IPS DF 6.9 (cell line): ENCODE data around the gene PDE8A.

Source experiments
- DNase-seq: peaks from one replicate; pipeline ENCODE4 v3.0.0-alpha.2; 2013; ENCODE audit warnings: low read depth, low spot score
- H3K27ac ChIP-seq: one replicate; pipeline ENCODE4 v1.5.1; 2013; ENCODE audit warnings: low read length, control low read depth
- H3K27me3 ChIP-seq: 2 replicates; pipeline ENCODE4 v1.6.1; 2013; ENCODE audit warnings: mild to moderate bottlenecking, low read length; ENCODE audit not compliant: control insufficient read depth, insufficient read depth
- H3K36me3 ChIP-seq: 2 replicates; pipeline ENCODE4 v1.6.1; 2013; ENCODE audit warnings: low read length; ENCODE audit not compliant: control insufficient read depth, insufficient read depth
- H3K4me1 ChIP-seq: 2 replicates; pipeline ENCODE4 v1.6.1; 2013; ENCODE audit warnings: low read length; ENCODE audit not compliant: control insufficient read depth, insufficient read depth
- H3K4me3 ChIP-seq: 2 replicates; pipeline ENCODE4 v1.5.1; 2013; ENCODE audit warnings: mild to moderate bottlenecking, low read length
- H3K9me3 ChIP-seq: 2 replicates; pipeline ENCODE4 v1.6.1; 2013; ENCODE audit warnings: low read length, inconsistent platforms; ENCODE audit not compliant: control insufficient read depth, insufficient read depth
- WGBS: extraction: QIAGEN DNeasy Blood & Tissue Kit; methylation state at CpG from one replicate; pipeline ENCODE4 v1.1.7; 2013; ENCODE audit warnings: mixed read lengths, missing lambda C conversion rate; ENCODE audit not compliant: insufficient read length, insufficient coverage; 5-methylcytosine and 5-hydroxymethylcytosine counted together

The PDE8A gene

GRCh38 chr15:84949043-84949442 is 32.6 kb upstream of the PDE8A start:
- no CpG with 5 or more reads among the region's 2 CpGs for WGBS
- DNase-seq: no peak
- H3K9me3 ChIP-seq: no peaks in the 10 kb centered on the region
- no peaks in the 10 kb centered on the region for H3K27me3 ChIP-seq
- no peaks in the 10 kb centered on the region for H3K36me3 ChIP-seq
- no peak overlapping the region for H3K4me3 ChIP-seq
- H3K4me1 ChIP-seq: no peaks in the 10 kb centered on the region
- no peak overlapping the region for H3K27ac ChIP-seq

GRCh38 chr15:84949845-84950569 is 31.6 kb upstream of the PDE8A start:
- no peaks in the 10 kb centered on the region for H3K36me3 ChIP-seq
- no CpG with 5 or more reads among the region's 7 CpGs for WGBS
- H3K4me1 ChIP-seq: no peaks in the 10 kb centered on the region
- H3K27ac ChIP-seq: no peak overlapping the region
- H3K9me3 ChIP-seq: no peaks in the 10 kb centered on the region
- H3K4me3 ChIP-seq: no peak overlapping the region
- H3K27me3 ChIP-seq: no peaks in the 10 kb centered on the region
- no peak for DNase-seq

DNA sequence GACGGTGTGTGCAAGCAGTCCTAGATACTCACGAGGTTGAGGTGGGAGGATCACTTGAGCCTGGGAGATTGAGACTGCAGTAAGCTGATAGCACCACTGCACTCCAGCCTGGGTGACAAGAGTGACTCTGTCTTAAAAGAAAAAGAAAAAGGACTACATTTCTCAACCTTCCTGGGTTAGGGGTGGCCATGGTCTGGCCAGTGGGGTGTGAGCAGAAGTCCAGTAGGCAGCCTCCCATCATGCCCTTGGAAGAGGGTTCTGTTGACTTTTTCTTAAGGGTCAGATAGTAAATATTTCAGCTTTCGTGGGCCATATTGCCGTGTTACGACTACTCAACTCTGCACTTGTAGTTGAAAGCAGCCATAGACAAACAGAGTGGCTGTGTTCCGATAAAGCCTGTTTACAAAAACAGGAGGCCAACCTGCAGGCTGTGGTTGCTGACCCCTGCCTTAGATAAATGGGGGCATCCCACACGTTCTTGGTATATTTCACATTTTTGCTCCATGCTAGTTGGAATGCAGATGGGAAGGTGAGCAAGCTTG is 31.0 kb upstream of the PDE8A start:
- no CpG with 5 or more reads among the region's 7 CpGs for WGBS
- H3K9me3 ChIP-seq: no peaks in the 10 kb centered on the region
- DNase-seq: no peak

GRCh38 chr15:84951736-84952135 is 29.9 kb upstream of the PDE8A start:
- Histone ChIP-seq H3K27me3 (no peaks in the 10 kb centered on the region), H3K9me3 (no peaks in the 10 kb centered on the region), H3K4me3 (no peak overlapping the region), H3K36me3 (no peaks in the 10 kb centered on the region), H3K27ac (no peak overlapping the region), H3K4me1 (peaks cover 3% of the 10 kb centered on the region; the same call in 1 of the 2 replicates)
- WGBS: no CpG with 5 or more reads among the region's 5 CpGs
- no peak for DNase-seq

More for the DNA sequence above, 31.0 kb upstream of the PDE8A start:
- Histone ChIP-seq H3K4me1 (peaks cover 2% of the 10 kb centered on the region; the same call in 1 of the 2 replicates), H3K27ac (no peak overlapping the region), H3K27me3 (no peaks in the 10 kb centered on the region), H3K36me3 (no peaks in the 10 kb centered on the region), H3K4me3 (no peak overlapping the region)

- Histone ChIP-seq H3K4me3 (no peak overlapping the region), H3K27ac (no peak overlapping the region), H3K27me3 (no peaks in the 10 kb centered on the region), H3K4me1 (peaks cover 3% of the 10 kb centered on the region; the same call in 1 of the 2 replicates), H3K36me3 (no peaks in the 10 kb centered on the region), H3K9me3 (no peaks in the 10 kb centered on the region)
- no CpG with 5 or more reads among the region's 4 CpGs for WGBS
- DNase-seq: no peak
These were observed 28.5 kb upstream of the PDE8A start for GRCh38 chr15:84953136-84953535.

DNA sequence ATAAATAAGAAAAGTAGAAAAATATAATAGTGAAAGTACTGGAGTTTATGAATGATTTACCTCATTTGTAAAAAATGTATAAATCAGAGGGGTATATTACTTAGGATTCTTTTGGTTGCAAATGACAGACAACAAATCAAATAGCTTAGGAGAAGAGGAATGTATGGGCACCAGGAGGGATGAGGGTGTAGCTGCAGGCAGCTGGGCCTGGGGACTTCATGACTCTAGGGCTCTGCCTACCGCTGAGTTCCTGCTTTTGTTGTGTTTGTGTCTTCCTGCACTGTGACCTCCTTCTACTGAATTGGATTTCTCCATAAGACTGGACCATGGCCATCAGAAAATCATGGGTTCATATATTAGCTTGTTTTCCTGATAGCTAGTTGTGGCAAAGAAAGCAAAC is 27.9 kb upstream of the PDE8A start:
- no peaks in the 10 kb centered on the region for H3K9me3 ChIP-seq

GRCh38 chr15:84955089-84955848 is 26.4 kb upstream of the PDE8A start:
- no peak for DNase-seq
- no peaks in the 10 kb centered on the region for H3K9me3 ChIP-seq
- H3K27ac ChIP-seq: no peak overlapping the region
- no peaks in the 10 kb centered on the region for H3K36me3 ChIP-seq
- no peak overlapping the region for H3K4me3 ChIP-seq
- no peaks in the 10 kb centered on the region for H3K27me3 ChIP-seq
- peaks cover 4% of the 10 kb centered on the region for H3K4me1 ChIP-seq
- no CpG with 5 or more reads among the region's 15 CpGs for WGBS

More for the DNA sequence above, 27.9 kb upstream of the PDE8A start:
- WGBS: no CpG with 5 or more reads among the region's 1 CpG
- Histone ChIP-seq H3K4me1 (peaks cover 3% of the 10 kb centered on the region; the same call in 1 of the 2 replicates), H3K36me3 (no peaks in the 10 kb centered on the region), H3K27me3 (no peaks in the 10 kb centered on the region), H3K27ac (no peak overlapping the region), H3K4me3 (no peak overlapping the region)
- DNase-seq: no peak

- Histone ChIP-seq H3K4me3 (no peak overlapping the region), H3K9me3 (no peaks in the 10 kb centered on the region), H3K36me3 (no peaks in the 10 kb centered on the region), H3K27me3 (no peaks in the 10 kb centered on the region), H3K27ac (no peak overlapping the region), H3K4me1 (peaks cover 5% of the 10 kb centered on the region)
- no peak for DNase-seq
- no CpG with 5 or more reads among the region's 2 CpGs for WGBS
These were observed 25.5 kb upstream of the PDE8A start for GRCh38 chr15:84956199-84956598.

DNA sequence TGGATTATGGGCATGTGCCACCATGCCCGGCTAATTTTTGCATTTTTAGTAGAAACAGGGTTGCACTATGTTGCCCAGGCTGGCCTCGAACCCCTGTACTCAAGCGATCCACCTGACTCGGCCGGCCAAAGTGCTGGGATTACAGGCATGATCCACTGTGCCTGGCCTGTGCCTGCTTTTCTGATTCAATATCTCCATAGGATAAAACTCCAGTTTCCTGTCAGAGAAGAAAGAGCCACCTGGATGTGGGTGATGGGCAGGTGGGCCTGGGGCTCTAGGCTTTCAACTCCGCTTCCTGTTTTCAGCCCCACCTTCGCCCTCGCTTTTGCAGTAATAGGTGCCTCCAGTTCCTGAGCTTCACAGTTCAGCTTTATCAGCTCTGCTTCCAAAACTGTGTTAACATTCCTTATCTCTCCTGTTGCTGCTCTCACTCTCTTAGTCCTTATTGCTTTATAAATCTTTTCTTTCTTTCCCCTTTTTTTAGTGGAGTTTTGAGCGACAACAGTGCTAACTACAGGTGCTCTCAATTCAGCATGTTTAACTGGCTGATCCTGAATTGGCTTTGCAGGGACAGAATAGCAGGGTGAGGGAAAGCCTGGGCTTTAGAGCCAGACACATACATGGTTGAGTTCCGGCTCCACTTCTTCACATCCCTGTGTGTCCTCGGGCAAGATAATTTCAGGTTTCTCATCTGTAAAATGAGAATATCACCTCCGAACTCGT is 21.1 kb upstream of the PDE8A start:
- no peak overlapping the region for H3K4me3 ChIP-seq
- no CpG with 5 or more reads among the region's 13 CpGs for WGBS
- peaks cover 4% of the 10 kb centered on the region for H3K4me1 ChIP-seq
- H3K36me3 ChIP-seq: no peaks in the 10 kb centered on the region
- H3K27me3 ChIP-seq: no peaks in the 10 kb centered on the region
- no peaks in the 10 kb centered on the region for H3K9me3 ChIP-seq
- H3K27ac ChIP-seq: no peak overlapping the region
- no peak for DNase-seq

DNA sequence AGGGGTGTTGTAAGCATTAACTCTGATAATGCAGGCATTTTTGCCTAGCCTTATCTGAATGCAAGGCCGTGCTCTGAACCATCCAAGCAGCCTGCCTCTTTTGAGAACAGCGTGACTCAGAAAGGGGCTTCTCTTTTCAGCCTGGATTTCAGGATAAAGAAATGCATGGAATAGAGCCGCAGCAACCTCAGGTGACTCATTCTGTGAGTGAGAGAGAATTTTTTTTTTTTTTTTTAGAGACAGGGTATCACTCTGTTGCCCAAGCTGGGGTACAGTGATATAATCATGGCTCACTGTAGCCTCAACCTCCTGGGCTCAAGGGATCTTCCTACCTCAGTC is 20.6 kb upstream of the PDE8A start:
- Histone ChIP-seq H3K4me3 (no peak overlapping the region), H3K27me3 (no peaks in the 10 kb centered on the region), H3K36me3 (no peaks in the 10 kb centered on the region), H3K9me3 (no peaks in the 10 kb centered on the region), H3K27ac (no peak overlapping the region), H3K4me1 (peaks cover 2% of the 10 kb centered on the region; the same call in 1 of the 2 replicates)
- DNase-seq: no peak
- no CpG with 5 or more reads among the region's 3 CpGs for WGBS
